NCI-H146 (cell line): ENCODE results near the gene RAP1GDS1.
"Not testable (repeated sequence)": the region's sequence is repeated elsewhere in the genome, so short reads cannot be mapped to it uniquely, and the experiment has no call there.

Source experiments
- DNase-seq: peaks from one replicate; lab custom pipeline; 2025; lab: John Stamatoyannopoulos, UW

The RAP1GDS1 gene

GRCh38 chr4:98434816-98435215 is 173.6 kb downstream of the RAP1GDS1 start:
- DNase-seq, result no peak

GRCh38 chr4:98444371-98444770 is 183.2 kb downstream of the RAP1GDS1 start:
- no peak for DNase-seq

GRCh38 chr4:98446499-98447375 is 185.6 kb downstream of the RAP1GDS1 start:
- no peak for DNase-seq

- no peak for DNase-seq
Observed at GRCh38 chr4:98447648-98448047, 186.5 kb downstream of the RAP1GDS1 start.

- DNase-seq, result no peak
Observed at GRCh38 chr4:98448908-98449307, 187.7 kb downstream of the RAP1GDS1 start.

- no peak for DNase-seq
Observed at GRCh38 chr4:98452091-98452490, 190.9 kb downstream of the RAP1GDS1 start.

GRCh38 chr4:98457422-98457821 is 196.2 kb downstream of the RAP1GDS1 start:
- not testable (repeated sequence) for DNase-seq

- not testable (repeated sequence) for DNase-seq
Observed at GRCh38 chr4:98461121-98461865, 200.1 kb downstream of the RAP1GDS1 start.

GRCh38 chr4:98462487-98462886 is 201.3 kb downstream of the RAP1GDS1 start:
- DNase-seq, result no peak

- DNase-seq, result no peak
Observed at GRCh38 chr4:98466868-98467599, 205.8 kb downstream of the RAP1GDS1 start.

- peak; percentile 25 for DNase-seq
Observed at GRCh38 chr4:98467627-98468072, 206.5 kb downstream of the RAP1GDS1 start.

GRCh38 chr4:98468709-98469108 is 207.5 kb downstream of the RAP1GDS1 start:
- no peak for DNase-seq

- DNase-seq, result no peak
Observed at GRCh38 chr4:98469771-98470170, 208.6 kb downstream of the RAP1GDS1 start.

- no peak for DNase-seq
Observed at GRCh38 chr4:98470366-98470765, 209.2 kb downstream of the RAP1GDS1 start.

GRCh38 chr4:98470831-98471230 is 209.6 kb downstream of the RAP1GDS1 start:
- DNase-seq, result no peak

GRCh38 chr4:98473046-98473445 is 211.9 kb downstream of the RAP1GDS1 start:
- no peak for DNase-seq

- DNase-seq, result no peak
Observed at GRCh38 chr4:98474408-98474844, 213.2 kb downstream of the RAP1GDS1 start.

- no peak for DNase-seq
Observed at GRCh38 chr4:98476891-98477290, 215.7 kb downstream of the RAP1GDS1 start.

GRCh38 chr4:98479590-98479989 is 218.4 kb downstream of the RAP1GDS1 start:
- not testable (repeated sequence) for DNase-seq

- no peak for DNase-seq
Observed at GRCh38 chr4:98480535-98480934, 219.4 kb downstream of the RAP1GDS1 start.

GRCh38 chr4:98481167-98481566 is 220.0 kb downstream of the RAP1GDS1 start:
- no peak for DNase-seq

GRCh38 chr4:98482503-98482846 is 221.3 kb downstream of the RAP1GDS1 start:
- DNase-seq, result no peak
